ENCODE results near the gene BIRC6.

DNA sequence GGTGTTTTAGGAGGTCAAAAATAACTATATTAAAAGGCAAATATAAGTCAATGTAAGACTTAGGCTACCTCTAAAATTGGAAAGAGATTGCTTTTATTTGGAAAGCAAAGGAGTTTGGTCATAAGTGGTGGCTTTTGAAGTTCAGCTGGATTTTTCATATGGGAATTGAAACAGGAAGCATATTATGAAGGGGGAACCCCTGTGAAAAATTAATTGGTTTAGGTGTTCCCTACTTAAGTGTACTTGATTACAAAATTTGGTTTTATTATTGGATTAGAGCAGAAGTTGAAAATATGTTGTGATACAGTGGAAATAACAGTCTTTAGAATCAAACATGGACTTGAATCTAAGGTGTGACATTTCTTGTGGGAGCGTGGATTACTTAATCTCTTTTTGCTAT, 149.6 kb downstream of the BIRC6 start:
- TF ChIP-seq EZH2 (IDR thresholded peaks at IDR 0.05; ENCODE audit: low read length, missing control alignments), result no peak
- TF ChIP-seq, protein P1, sequence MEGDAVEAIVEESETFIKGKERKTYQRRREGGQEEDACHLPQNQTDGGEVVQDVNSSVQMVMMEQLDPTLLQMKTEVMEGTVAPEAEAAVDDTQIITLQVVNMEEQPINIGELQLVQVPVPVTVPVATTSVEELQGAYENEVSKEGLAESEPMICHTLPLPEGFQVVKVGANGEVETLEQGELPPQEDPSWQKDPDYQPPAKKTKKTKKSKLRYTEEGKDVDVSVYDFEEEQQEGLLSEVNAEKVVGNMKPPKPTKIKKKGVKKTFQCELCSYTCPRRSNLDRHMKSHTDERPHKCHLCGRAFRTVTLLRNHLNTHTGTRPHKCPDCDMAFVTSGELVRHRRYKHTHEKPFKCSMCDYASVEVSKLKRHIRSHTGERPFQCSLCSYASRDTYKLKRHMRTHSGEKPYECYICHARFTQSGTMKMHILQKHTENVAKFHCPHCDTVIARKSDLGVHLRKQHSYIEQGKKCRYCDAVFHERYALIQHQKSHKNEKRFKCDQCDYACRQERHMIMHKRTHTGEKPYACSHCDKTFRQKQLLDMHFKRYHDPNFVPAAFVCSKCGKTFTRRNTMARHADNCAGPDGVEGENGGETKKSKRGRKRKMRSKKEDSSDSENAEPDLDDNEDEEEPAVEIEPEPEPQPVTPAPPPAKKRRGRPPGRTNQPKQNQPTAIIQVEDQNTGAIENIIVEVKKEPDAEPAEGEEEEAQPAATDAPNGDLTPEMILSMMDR (conservative IDR thresholded peaks at IDR 0.05 in 1 of 2, IDR thresholded peaks at IDR 0.05 in 1 of 2; ENCODE audit: low read depth in 1 of 2, low read length in 2 of 2), result no peak

All from fibroblast of lung (primary cell).